ENCODE measurements around the gene UQCRC2.

Gene UQCRC2

DNA sequence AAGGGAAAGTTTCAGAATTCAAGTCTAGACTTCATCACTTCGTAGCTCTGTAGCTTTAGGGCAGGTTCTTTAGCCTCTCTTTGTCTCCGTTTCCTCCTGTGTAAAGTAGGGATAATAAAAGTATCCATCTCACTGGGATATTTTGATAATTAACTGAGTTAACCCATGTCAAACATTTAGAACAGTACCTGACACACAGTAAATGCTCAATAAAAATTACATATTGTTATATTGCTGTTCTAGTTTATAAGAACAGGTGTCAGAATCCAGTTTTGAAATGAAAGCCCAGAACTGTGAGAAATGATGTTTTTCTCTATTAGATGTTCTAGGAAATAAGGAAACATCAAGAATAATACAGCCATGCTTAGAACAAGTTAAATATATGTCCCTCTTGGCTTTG is 59.1 kb downstream of the UQCRC2 start:
- H3K14ac ChIP-seq (ENCODE audit: low read length in 2 of 2): no peak overlapping the region

GRCh38 chr16:22013486-22013885 is 60.3 kb downstream of the UQCRC2 start:
- no peak overlapping the region for H3K14ac ChIP-seq (ENCODE audit: low read length in 2 of 2)
- no peak overlapping the region for H3K18ac ChIP-seq (ENCODE audit: low read depth in 1 of 2, low read length in 2 of 2)
- no peak overlapping the region for H2BK5ac ChIP-seq (ENCODE audit: low read depth, low read length, poor library complexity, severe bottlenecking)
- no peak overlapping the region for H3K27ac ChIP-seq (ENCODE audit: low read length, poor library complexity, severe bottlenecking)
- H2BK15ac ChIP-seq (ENCODE audit: low read depth, poor library complexity, severe bottlenecking): no peak overlapping the region
- H3K4ac ChIP-seq (ENCODE audit: low read depth in 1 of 2, low read length in 2 of 2): no peak overlapping the region
- no peaks in the 10 kb centered on the region for H3K36me3 ChIP-seq (ENCODE audit: control insufficient read depth in 1 of 2, insufficient read depth in 2 of 2, low read depth in 1 of 2, low read length in 2 of 2)
- no peak overlapping the region for H2BK12ac ChIP-seq (ENCODE audit: low read length in 2 of 2)
- no peak overlapping the region for H3K4me3 ChIP-seq (ENCODE audit: insufficient read depth in 1 of 2, low read depth in 1 of 2, low read length in 2 of 2)
- H4K8ac ChIP-seq (ENCODE audit: low read length): no peak overlapping the region
- WGBS: 100% methylated on average over 3 of the region's 4 CpGs
- H3K9ac ChIP-seq (ENCODE audit: low read length): no peak overlapping the region
- no peak overlapping the region for H3K4me2 ChIP-seq (ENCODE audit: low read length, poor library complexity, severe bottlenecking)
- no peak overlapping the region for H2BK120ac ChIP-seq (ENCODE audit: low read depth, low read length)
- no peaks in the 10 kb centered on the region for H3K27me3 ChIP-seq (ENCODE audit: control insufficient read depth in 1 of 2, insufficient read depth in 1 of 2, low read length in 2 of 2)
- no peak overlapping the region for H2AK5ac ChIP-seq (ENCODE audit: low read length, severe bottlenecking)
- H2AFZ ChIP-seq (ENCODE audit: low read depth, low read length): no peak overlapping the region
- no peak overlapping the region for H3K23ac ChIP-seq (ENCODE audit: low read length in 2 of 2)
- H3K9me3 ChIP-seq (ENCODE audit: control insufficient read depth, low read length): no peaks in the 10 kb centered on the region
- H4K91ac ChIP-seq (ENCODE audit: low read length): no peak overlapping the region
- peaks cover 15% of the 10 kb centered on the region for H3K79me1 ChIP-seq (replicated peaks; ENCODE audit: low read length, poor library complexity, severe bottlenecking)
- peaks cover 6% of the 10 kb centered on the region for H3K4me1 ChIP-seq (ENCODE audit: control insufficient read depth, insufficient read depth, low read depth, low read length)
- no peak for DNase-seq

More for the DNA sequence above, 59.1 kb downstream of the UQCRC2 start:
- no peak overlapping the region for H2BK12ac ChIP-seq (ENCODE audit: low read length in 2 of 2)
- H2AK5ac ChIP-seq (ENCODE audit: low read length, severe bottlenecking): no peak overlapping the region
- no CpG with 5 or more reads among the region's 2 CpGs for WGBS
- no peak overlapping the region for H2BK120ac ChIP-seq (ENCODE audit: low read depth, low read length)
- H4K8ac ChIP-seq (ENCODE audit: low read length): no peak overlapping the region
- H3K23ac ChIP-seq (ENCODE audit: low read length in 2 of 2): no peak overlapping the region
- H3K27me3 ChIP-seq (ENCODE audit: control insufficient read depth in 1 of 2, insufficient read depth in 1 of 2, low read length in 2 of 2): no peaks in the 10 kb centered on the region
- H2AFZ ChIP-seq (ENCODE audit: low read depth, low read length): no peak overlapping the region
- H3K9ac ChIP-seq (ENCODE audit: low read length): no peak overlapping the region
- no peak overlapping the region for H3K4me3 ChIP-seq (ENCODE audit: insufficient read depth in 1 of 2, low read depth in 1 of 2, low read length in 2 of 2)
- H2BK15ac ChIP-seq (ENCODE audit: low read depth, poor library complexity, severe bottlenecking): no peak overlapping the region
- H3K79me1 ChIP-seq (replicated peaks; ENCODE audit: low read length, poor library complexity, severe bottlenecking): peaks cover 18% of the 10 kb centered on the region
- no peak for DNase-seq
- no peaks in the 10 kb centered on the region for H3K36me3 ChIP-seq (ENCODE audit: control insufficient read depth in 1 of 2, insufficient read depth in 2 of 2, low read depth in 1 of 2, low read length in 2 of 2)
- peaks cover 6% of the 10 kb centered on the region for H3K4me1 ChIP-seq (ENCODE audit: control insufficient read depth, insufficient read depth, low read depth, low read length)
- H3K9me3 ChIP-seq (ENCODE audit: control insufficient read depth, low read length): no peaks in the 10 kb centered on the region
- no peak overlapping the region for H3K4me2 ChIP-seq (ENCODE audit: low read length, poor library complexity, severe bottlenecking)
- no peak overlapping the region for H3K4ac ChIP-seq (ENCODE audit: low read depth in 1 of 2, low read length in 2 of 2)
- H2BK5ac ChIP-seq (ENCODE audit: low read depth, low read length, poor library complexity, severe bottlenecking): no peak overlapping the region
- H3K27ac ChIP-seq (ENCODE audit: low read length, poor library complexity, severe bottlenecking): no peak overlapping the region
- H3K18ac ChIP-seq (ENCODE audit: low read depth in 1 of 2, low read length in 2 of 2): no peak overlapping the region
- H4K91ac ChIP-seq (ENCODE audit: low read length): no peak overlapping the region

- Histone ChIP-seq H3K14ac (ENCODE audit: low read length in 2 of 2) (no peak overlapping the region), H3K4me2 (ENCODE audit: low read length, poor library complexity, severe bottlenecking) (no peak overlapping the region), H3K4me1 (ENCODE audit: control insufficient read depth, insufficient read depth, low read depth, low read length) (no peaks in the 10 kb centered on the region), H2BK12ac (ENCODE audit: low read length in 2 of 2) (no peak overlapping the region), H3K27ac (ENCODE audit: low read length, poor library complexity, severe bottlenecking) (no peak overlapping the region), H4K8ac (ENCODE audit: low read length) (no peak overlapping the region), H3K9me3 (ENCODE audit: control insufficient read depth, low read length) (no peaks in the 10 kb centered on the region), H3K23ac (ENCODE audit: low read length in 2 of 2) (no peak overlapping the region), H3K4me3 (ENCODE audit: insufficient read depth in 1 of 2, low read depth in 1 of 2, low read length in 2 of 2) (no peak overlapping the region), H3K9ac (ENCODE audit: low read length) (no peak overlapping the region), H2BK5ac (ENCODE audit: low read depth, low read length, poor library complexity, severe bottlenecking) (no peak overlapping the region), H2BK15ac (ENCODE audit: low read depth, poor library complexity, severe bottlenecking) (no peak overlapping the region), H3K27me3 (ENCODE audit: control insufficient read depth in 1 of 2, insufficient read depth in 1 of 2, low read length in 2 of 2) (no peaks in the 10 kb centered on the region), H2BK120ac (ENCODE audit: low read depth, low read length) (no peak overlapping the region), H3K4ac (ENCODE audit: low read depth in 1 of 2, low read length in 2 of 2) (no peak overlapping the region), H3K79me1 (replicated peaks; ENCODE audit: low read length, poor library complexity, severe bottlenecking) (peaks cover 8% of the 10 kb centered on the region), H4K91ac (ENCODE audit: low read length) (no peak overlapping the region), H3K18ac (ENCODE audit: low read depth in 1 of 2, low read length in 2 of 2) (no peak overlapping the region), H2AK5ac (ENCODE audit: low read length, severe bottlenecking) (no peak overlapping the region), H2AFZ (ENCODE audit: low read depth, low read length) (no peak overlapping the region), H3K36me3 (ENCODE audit: control insufficient read depth in 1 of 2, insufficient read depth in 2 of 2, low read depth in 1 of 2, low read length in 2 of 2) (no peaks in the 10 kb centered on the region)
- DNase-seq: no peak
- WGBS: 92% methylated on average over 2 of the region's 2 CpGs
Measured at GRCh38 chr16:22014271-22014873, 61.2 kb downstream of the UQCRC2 start.

DNA sequence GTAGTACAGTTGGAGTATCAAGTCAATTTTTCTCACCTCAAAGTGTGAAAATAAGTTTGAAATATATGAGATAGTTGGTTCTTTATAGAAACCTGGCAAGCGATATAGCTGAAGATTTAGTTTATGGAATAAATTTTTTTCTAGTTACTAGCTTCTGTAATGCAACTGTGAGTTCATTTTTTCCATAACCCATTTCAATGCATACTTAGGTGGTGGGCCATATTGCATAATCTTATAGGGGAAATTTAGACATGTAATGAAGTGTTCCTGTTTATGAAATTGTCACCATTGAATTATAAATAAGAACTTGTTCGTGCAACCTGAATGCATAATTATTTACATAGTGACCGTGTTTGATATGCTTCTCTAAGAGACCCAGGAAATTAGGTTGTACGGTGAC is 63.8 kb downstream of the UQCRC2 start:
- H3K4ac ChIP-seq (ENCODE audit: low read depth in 1 of 2, low read length in 2 of 2): no peak overlapping the region
- H3K23ac ChIP-seq (ENCODE audit: low read length in 2 of 2): no peak overlapping the region
- H3K36me3 ChIP-seq (ENCODE audit: control insufficient read depth in 1 of 2, insufficient read depth in 2 of 2, low read depth in 1 of 2, low read length in 2 of 2): no peaks in the 10 kb centered on the region
- H2BK12ac ChIP-seq (ENCODE audit: low read length in 2 of 2): no peak overlapping the region
- no peak overlapping the region for H2AFZ ChIP-seq (ENCODE audit: low read depth, low read length)
- no peak overlapping the region for H3K4me3 ChIP-seq (ENCODE audit: insufficient read depth in 1 of 2, low read depth in 1 of 2, low read length in 2 of 2)
- no peak overlapping the region for H4K91ac ChIP-seq (ENCODE audit: low read length)
- peaks cover 16% of the 10 kb centered on the region for H3K79me1 ChIP-seq (replicated peaks; ENCODE audit: low read length, poor library complexity, severe bottlenecking)
- no peak for DNase-seq
- no peak overlapping the region for H3K9ac ChIP-seq (ENCODE audit: low read length)
- H3K4me2 ChIP-seq (ENCODE audit: low read length, poor library complexity, severe bottlenecking): no peak overlapping the region
- H4K8ac ChIP-seq (ENCODE audit: low read length): no peak overlapping the region
- H2BK5ac ChIP-seq (ENCODE audit: low read depth, low read length, poor library complexity, severe bottlenecking): no peak overlapping the region
- H2BK120ac ChIP-seq (ENCODE audit: low read depth, low read length): no peak overlapping the region
- no peaks in the 10 kb centered on the region for H3K9me3 ChIP-seq (ENCODE audit: control insufficient read depth, low read length)
- H3K4me1 ChIP-seq (ENCODE audit: control insufficient read depth, insufficient read depth, low read depth, low read length): no peaks in the 10 kb centered on the region
- no peak overlapping the region for H2BK15ac ChIP-seq (ENCODE audit: low read depth, poor library complexity, severe bottlenecking)
- WGBS: no CpG with 5 or more reads among the region's 4 CpGs
- no peak overlapping the region for H3K18ac ChIP-seq (ENCODE audit: low read depth in 1 of 2, low read length in 2 of 2)
- H3K27ac ChIP-seq (ENCODE audit: low read length, poor library complexity, severe bottlenecking): no peak overlapping the region
- no peak overlapping the region for H2AK5ac ChIP-seq (ENCODE audit: low read length, severe bottlenecking)
- H3K27me3 ChIP-seq (ENCODE audit: control insufficient read depth in 1 of 2, insufficient read depth in 1 of 2, low read length in 2 of 2): no peaks in the 10 kb centered on the region
- H3K14ac ChIP-seq (ENCODE audit: low read length in 2 of 2): no peak overlapping the region

Measured in mesenchymal stem cell (in vitro differentiated cells and primary cell).